Fibroblast of the aortic adventitia (primary cell): ENCODE data around the gene APOL2. TPM values are rescaled to one million over a fixed set of nuclear protein-coding genes. Genes with fewer than 3 reads are reported as not detected.

Experiments used
- DNase-seq: peaks from one replicate; pipeline ENCODE4 v3.0.0-alpha.2; 2010; ENCODE audit warnings: low read depth
- H3K4me3 ChIP-seq: 2 replicates; pipeline ENCODE4 v1.5.1; 2011; ENCODE audit warnings: low read depth, mild to moderate bottlenecking, control low read depth, low read length, moderate library complexity
- CTCF ChIP-seq: IDR thresholded peaks from 2 replicates; pipeline ENCODE4 v1.5.1; 2011; ENCODE audit warnings: mild to moderate bottlenecking, low read length, control low read depth, inconsistent platforms; ENCODE audit not compliant: insufficient read depth
- total RNA-seq: library from RNA; depleted of rRNA; stranded (reverse); fragments of >200 nt; gene quantifications from 2 replicates; pipeline ENCODE4 v1.2.3, GENCODE V29; 2012; ENCODE audit warnings: low replicate concordance

APOL2 gene
- total RNA-seq, 1 donor = 45.2 TPM

GRCh38 chr22:36284171-36284571, 44.8 kb upstream of the APOL2 start:
- no peak for DNase-seq
- TF ChIP-seq CTCF = no peak
- no peak overlapping the region for H3K4me3 ChIP-seq

- DNase-seq = no peak
- TF ChIP-seq CTCF = no peak
- H3K4me3 ChIP-seq = no peak overlapping the region
Measured at GRCh38 chr22:36282328-36282831, 43.1 kb upstream of the APOL2 start.

DNA sequence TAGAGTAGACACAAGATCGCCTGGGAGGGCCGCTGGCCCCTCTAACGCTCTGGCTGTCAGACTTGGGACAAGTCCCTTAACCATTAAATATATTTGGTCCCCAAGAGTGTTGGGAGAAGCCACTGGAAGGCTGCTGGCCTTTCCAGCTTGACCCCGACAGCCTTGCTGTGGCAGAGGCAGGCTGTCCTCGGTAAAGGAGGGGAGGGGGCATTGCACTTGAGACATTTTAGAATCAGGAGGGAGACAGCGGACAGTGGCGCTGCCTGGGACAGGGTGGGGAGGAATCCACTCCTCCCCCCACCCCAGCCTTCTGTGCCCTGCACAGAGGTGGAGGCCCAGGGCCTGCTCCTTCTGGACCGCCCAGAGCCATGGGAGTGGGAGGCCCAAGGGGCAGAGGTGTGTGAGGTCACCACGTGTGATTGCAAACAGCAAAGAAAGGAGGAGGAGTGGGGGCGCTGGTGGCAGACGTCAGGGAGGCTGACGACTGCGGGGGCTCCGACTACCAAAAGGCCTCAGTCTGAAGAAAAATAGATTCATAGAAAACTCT, 42.5 kb upstream of the APOL2 start:
- TF ChIP-seq CTCF = no peak
- no peak overlapping the region for H3K4me3 ChIP-seq
- no peak for DNase-seq

DNA sequence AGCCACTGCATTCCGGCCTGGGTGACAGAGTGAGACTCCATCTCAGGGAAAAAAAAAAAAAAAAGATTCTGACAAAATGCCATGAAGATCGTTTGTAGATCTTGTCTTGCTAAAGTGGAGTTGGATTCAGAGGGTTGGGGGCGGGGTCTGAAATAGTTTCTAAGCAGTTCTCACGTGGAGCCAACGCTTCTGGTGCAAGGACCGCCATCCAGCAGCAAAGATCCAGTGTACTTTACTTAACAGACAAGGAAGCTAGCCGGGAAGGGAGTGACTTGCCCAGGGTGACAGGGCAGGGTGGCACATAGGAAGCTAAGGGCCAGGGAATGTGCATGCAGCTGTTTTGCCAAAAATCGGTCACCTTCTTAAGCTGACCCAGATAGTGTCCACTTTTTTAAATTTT, 41.1 kb upstream of the APOL2 start:
- no peak for TF ChIP-seq CTCF
- DNase-seq = no peak
- no peak overlapping the region for H3K4me3 ChIP-seq

- TF ChIP-seq CTCF = no peak
- DNase-seq = no peak
- H3K4me3 ChIP-seq = no peak overlapping the region
Measured at GRCh38 chr22:36279219-36279666, 39.9 kb upstream of the APOL2 start.

- no peak overlapping the region for H3K4me3 ChIP-seq
- DNase-seq = peak; percentile 69
- TF ChIP-seq CTCF = peak; percentile 80
Measured at GRCh38 chr22:36277482-36278291, 38.4 kb upstream of the APOL2 start.
